H1 (cell line): Measurements from ENCODE around the gene TGFB2. TPM values are rescaled to one million over a fixed set of nuclear protein-coding genes. Genes with fewer than 3 reads are reported as not detected.

Experiments
- CTCF ChIA-PET: fragments of 300-600 bp; sonication (Branson Sonifier 250); formaldehyde crosslinking; loops from one replicate; lab custom pipeline; 2021; ENCODE audit not compliant: partially characterized antibody; lab: Charles Lee
- POLR2A ChIA-PET: fragments of 300-600 bp; sonication (Branson Sonifier 250); formaldehyde crosslinking; loops from one replicate; lab custom pipeline; 2021; ENCODE audit warnings: inconsistent platforms; ENCODE audit not compliant: partially characterized antibody; lab: Charles Lee
- DNase-seq, 2 experiments: peaks; one replicate each; pipeline versions ENCODE4 v3.0.0 to v3.0.0-alpha.2; 2010 to 2022; ENCODE audit warnings: low spot score in 2 of 2, low read depth in 1 of 2, mixed read lengths in 1 of 2
- FAIRE-seq: peaks from 2 replicates; lab custom pipeline; 2011; peaks lifted over from hg19 to GRCh38; lab: Jason Lieb, UNC
- H2AFZ ChIP-seq: 2 replicates; pipeline ENCODE4 v1.8.1; 2012; ENCODE audit warnings: low read length, inconsistent platforms
- H2AK5ac ChIP-seq: 2 replicates; pipeline ENCODE4 v1.6.1; 2013; ENCODE audit warnings: low read depth, low read length
- H2BK120ac ChIP-seq: replicated peaks from 2 replicates; pipeline ENCODE3; 2013; ENCODE audit warnings: low read depth, low read length, inconsistent platforms
- H2BK12ac ChIP-seq: 2 replicates; pipeline ENCODE4 v1.6.1; 2013; ENCODE audit warnings: low read depth, low read length
- H2BK15ac ChIP-seq: 2 replicates; pipeline ENCODE4 v1.6.1; 2013; ENCODE audit warnings: low read length
- H2BK20ac ChIP-seq: 2 replicates; pipeline ENCODE4 v1.6.1; 2013; ENCODE audit warnings: low read length
- H2BK5ac ChIP-seq: 2 replicates; pipeline ENCODE4 v1.6.1; 2013; ENCODE audit warnings: low read depth, low read length
- H3K14ac ChIP-seq: 2 replicates; pipeline ENCODE4 v1.6.1; 2013; ENCODE audit warnings: inconsistent platforms; ENCODE audit not compliant: insufficient read length
- H3K18ac ChIP-seq: 2 replicates; pipeline ENCODE4 v1.6.1; 2013; ENCODE audit warnings: low read length; ENCODE audit errors: extremely low read depth
- H3K23ac ChIP-seq: 2 replicates; pipeline ENCODE4 v1.6.1; 2013; ENCODE audit warnings: inconsistent platforms; ENCODE audit not compliant: insufficient read length
- H3K23me2 ChIP-seq: 2 replicates; pipeline ENCODE4 v1.6.1; 2013; ENCODE audit warnings: low read depth, low read length
- H3K27ac ChIP-seq: 2 replicates; pipeline ENCODE4 v1.6.1; 2011; ENCODE audit warnings: low read depth, low read length, inconsistent platforms
- H3K27me3 ChIP-seq, 4 experiments: replicated peaks in 1 of 4; 1 replicate in 1 of 4; 2 replicates in 3 of 4; pipeline versions ENCODE4 v1.6.1 to v1.8.1; 2011 to 2013; ENCODE audit warnings: low read length in 3 of 4, mild to moderate bottlenecking in 3 of 4, inconsistent platforms in 2 of 4, mixed read lengths in 2 of 4, moderate library complexity in 1 of 4; ENCODE audit not compliant: control insufficient read depth in 3 of 4, insufficient read depth in 3 of 4; ENCODE audit errors: extremely low read depth in 1 of 4
- H3K36me3 ChIP-seq, 4 experiments: 2 replicates each; pipeline versions ENCODE4 v1.6.1 to v1.8.1; 2011 to 2013; ENCODE audit warnings: mild to moderate bottlenecking in 4 of 4, low read length in 3 of 4, moderate library complexity in 2 of 4, control low read depth in 1 of 4, inconsistent platforms in 1 of 4; ENCODE audit not compliant: insufficient read depth in 4 of 4, control insufficient read depth in 2 of 4
- H3K4ac ChIP-seq: replicated peaks from 2 replicates; pipeline ENCODE3; 2013; ENCODE audit warnings: low read length, low read depth, mixed read lengths, inconsistent platforms; ENCODE audit not compliant: insufficient read length
- H3K4me1 ChIP-seq, 4 experiments: replicated peaks in 1 of 4; 1 replicate in 1 of 4; 2 replicates in 3 of 4; pipeline versions ENCODE4 v1.6.1 to v1.8.1; 2011 to 2013; ENCODE audit warnings: low read length in 3 of 4, inconsistent platforms in 2 of 4, mixed read lengths in 1 of 4; ENCODE audit not compliant: insufficient read depth in 4 of 4, control insufficient read depth in 3 of 4
- H3K4me2 ChIP-seq, 2 experiments: 2 replicates each; pipeline versions ENCODE4 v1.6.1 to v1.8.1; 2011 to 2013; ENCODE audit warnings: low read depth in 2 of 2, low read length in 2 of 2, control low read depth in 1 of 2, inconsistent platforms in 1 of 2, mild to moderate bottlenecking in 1 of 2; ENCODE audit not compliant: insufficient read depth in 1 of 2
- H3K4me3 ChIP-seq, 4 experiments: fragments of 200-600, 300-600 bp in 1 of 4; sonication (generic), shearing (Covaris generic), sonication (Bioruptor Twin) in 1 of 4; 2 replicates each; pipeline versions ENCODE4 v1.5.1 to v1.8.1; 2011 to 2016; ENCODE audit warnings: low read length in 4 of 4, low read depth in 3 of 4, control low read depth in 2 of 4, inconsistent platforms in 2 of 4, mild to moderate bottlenecking in 2 of 4, mixed read lengths in 1 of 4, moderate library complexity in 1 of 4; ENCODE audit not compliant: insufficient read depth in 2 of 4; ENCODE audit errors: extremely low read depth in 1 of 4
- H3K56ac ChIP-seq: replicated peaks from 2 replicates; pipeline ENCODE3; 2013; ENCODE audit warnings: low read depth, mild to moderate bottlenecking, mixed read lengths, low read length, inconsistent platforms; ENCODE audit not compliant: insufficient read length
- H3K79me1 ChIP-seq: 2 replicates; pipeline ENCODE4 v1.6.1; 2013; ENCODE audit warnings: low read depth, low read length, control low read depth
- H3K79me2 ChIP-seq, 2 experiments: 2 replicates each; pipeline versions ENCODE4 v1.6.1 to v1.8.1; 2012 to 2013; ENCODE audit warnings: low read length in 2 of 2, mild to moderate bottlenecking in 2 of 2, inconsistent platforms in 1 of 2; ENCODE audit not compliant: insufficient read depth in 2 of 2, control insufficient read depth in 1 of 2
- H3K9ac ChIP-seq, 4 experiments: replicated peaks in 1 of 4; 1 replicate in 1 of 4; 2 replicates in 3 of 4; pipeline versions ENCODE4 v1.6.1 to v1.8.1; 2011 to 2013; ENCODE audit warnings: low read depth in 3 of 4, low read length in 3 of 4, control low read depth in 2 of 4, mild to moderate bottlenecking in 2 of 4, moderate library complexity in 2 of 4, inconsistent platforms in 1 of 4; ENCODE audit errors: extremely low read depth in 1 of 4
- H3K9me3 ChIP-seq, 2 experiments: 2 replicates each; pipeline versions ENCODE4 v1.6.1 to v1.8.1; 2012 to 2013; ENCODE audit warnings: mild to moderate bottlenecking in 2 of 2, moderate library complexity in 2 of 2, control low read depth in 1 of 2, inconsistent platforms in 1 of 2, low read depth in 1 of 2, low read length in 1 of 2, mixed read lengths in 1 of 2; ENCODE audit not compliant: insufficient read depth in 2 of 2
- H4K20me1 ChIP-seq, 2 experiments: replicated peaks in 1 of 2; 2 replicates each; pipeline versions ENCODE3 to v1.8.1; 2011 to 2013; ENCODE audit warnings: inconsistent platforms in 2 of 2, low read length in 2 of 2, mild to moderate bottlenecking in 1 of 2; ENCODE audit not compliant: insufficient read depth in 2 of 2, control insufficient read depth in 1 of 2
- H4K5ac ChIP-seq: 2 replicates; pipeline ENCODE4 v1.6.1; 2013; ENCODE audit warnings: low read length, low read depth, mixed read lengths, inconsistent platforms; ENCODE audit not compliant: insufficient read length
- H4K8ac ChIP-seq: 2 replicates; pipeline ENCODE4 v1.8.0; 2013; ENCODE audit warnings: mild to moderate bottlenecking, moderate library complexity, low read length, inconsistent platforms; ENCODE audit not compliant: insufficient read depth; ENCODE audit errors: extremely low read depth
- H4K91ac ChIP-seq: replicated peaks from 2 replicates; pipeline ENCODE3; 2013; ENCODE audit warnings: low read length, mixed read lengths, inconsistent platforms; ENCODE audit not compliant: insufficient read length
- HDAC6 ChIP-seq: IDR thresholded peaks from one replicate; pipeline ENCODE4 v1.7.1; 2012; ENCODE audit warnings: low read depth, mild to moderate bottlenecking, inconsistent platforms, low read length, moderate library complexity
- RAD21 ChIP-seq, 2 experiments: IDR thresholded peaks in 1 of 2; conservative IDR thresholded peaks in 1 of 2; 2 replicates each; pipeline ENCODE4 v1.6.1; 2011; ENCODE audit warnings: low read depth in 2 of 2, low read length in 2 of 2, improper control_type of control experiment in 1 of 2, inconsistent platforms in 1 of 2, mild to moderate bottlenecking in 1 of 2, moderate library complexity in 1 of 2
- WGBS, 2 experiments: shearing (Covaris generic) in 1 of 2; methylation state at CpG; one replicate each; pipeline versions ENCODE4 v1.1.6 to v1.1.7; 2013 to 2015; ENCODE audit warnings: low lambda C conversion rate in 2 of 2, mixed read lengths in 2 of 2, inconsistent platforms in 1 of 2, low coverage in 1 of 2, missing lambda C conversion rate in 1 of 2; ENCODE audit not compliant: insufficient replicate concordance in 2 of 2, insufficient coverage in 1 of 2, insufficient read length in 1 of 2; ENCODE audit errors: extremely low coverage in 1 of 2, missing lambda C conversion rate in 1 of 2; 5-methylcytosine and 5-hydroxymethylcytosine counted together
- polyA plus RNA-seq, 7 experiments: library from polyadenylated mRNA; depleted of rRNA in 3 of 7; stranded (reverse) in 5 of 7; unstranded in 2 of 7; fragments of >200 nt in 5 of 7; fragments of 200-250 nt in 2 of 7; gene quantifications; 1 replicate in 5 of 7; 2 replicates in 1 of 7; 4 replicates in 1 of 7; pipeline versions ENCODE4 v1.2.1 to v1.2.3, GENCODE V29; 2011 to 2013; ENCODE audit warnings: missing spikeins in 2 of 7, mixed read lengths in 2 of 7
- total RNA-seq: library from RNA; stranded (reverse); fragmentation: NEBNext Ultra II Directional; extraction: Animal tissue kit (Norgen Biotek cat#: 25700); gene quantifications from 2 replicates; pipeline ENCODE4 v1.2.1, GENCODE V29; 2021

TGFB2 gene
- total and polyA plus RNA-seq, 2 of the 8 experiments (the other 6 are each of a cell fraction or from before 2014, with no cell fraction given): 0.26 to 0.84 TPM

- Histone ChIP-seq H4K91ac (no peak overlapping the region), H3K4me3 (no peak overlapping the region), H4K5ac (no peak overlapping the region), H3K56ac (no peak overlapping the region), H4K20me1 (no peaks in the 10 kb centered on the region), H2AFZ (no peak overlapping the region), H2BK15ac (no peak overlapping the region), H3K27ac (no peak overlapping the region), H3K9me3 (no peaks in the 10 kb centered on the region), H3K27me3 (no peaks in the 10 kb centered on the region), H4K8ac (no peak overlapping the region; the same call in 1 of the 2 replicates), H2BK120ac (no peak overlapping the region), H2AK5ac (no peak overlapping the region), H2BK20ac (no peak overlapping the region), H3K23ac (no peak overlapping the region), H2BK5ac (no peak overlapping the region), H3K4me1 (no peaks in the 10 kb centered on the region), H3K18ac (no peak overlapping the region), H3K4me2 (no peak overlapping the region), H3K79me1 (no peaks in the 10 kb centered on the region), H3K36me3 (no peaks in the 10 kb centered on the region), H3K79me2 (no peaks in the 10 kb centered on the region), H2BK12ac (no peak overlapping the region), H3K9ac (no peak overlapping the region), H3K23me2 (no peaks in the 10 kb centered on the region), H3K14ac (no peak overlapping the region), H3K4ac (no peak overlapping the region)
- ChIA-PET CTCF (interaction anchor here (0.6 to 0.9 kb wide), 2 partner anchors 154 to 977 kb away, joined by 3 read pairs; no protein-coding TSS in a partner anchor), POLR2A (no interaction called here)
- 86% methylated on average over 9 of the region's 9 CpGs; no CpG with 5 or more reads in 1 of the 2 experiments for WGBS, 2 experiments
- no peak for FAIRE-seq
- DNase-seq: no peak
- TF ChIP-seq RAD21 (IDR thresholded peaks at IDR 0.05 in 1 of 2, conservative IDR thresholded peaks at IDR 0.05 in 1 of 2; ENCODE audit: low read depth in 2 of 2, low read length in 2 of 2) (peak in 1 of 2 experiments; percentile 8; a peak in 1 of 4 replicates), HDAC6 (no peak)
Measured at GRCh38 chr1:218408942-218409341, 63.8 kb downstream of the TGFB2 start.
